Measurements from ENCODE around the gene PPDPF.
"Not testable (repeated sequence)": the region's sequence is repeated elsewhere in the genome, so short reads cannot be mapped to it uniquely, and the experiment has no call there.

The PPDPF gene

GRCh38 chr20:63567136-63567385 lies 46.5 kb downstream of the PPDPF start:
- H3K27ac ChIP-seq (ENCODE audit: low read length): no peak overlapping the region
- H3K36me3 ChIP-seq (ENCODE audit: control insufficient read depth in 1 of 2, insufficient read depth in 2 of 2, low read length in 2 of 2): peaks cover 0 to 49% of the 10 kb centered on the region in 2 donors
- H3K4me3 ChIP-seq (ENCODE audit: low read depth in 1 of 2, low read length in 2 of 2): no peak overlapping the region
- H3K27me3 ChIP-seq (ENCODE audit: low read depth, low read length): no peaks in the 10 kb centered on the region
- H3K9me3 ChIP-seq (ENCODE audit: control insufficient read depth in 1 of 2, low read length in 2 of 2): no peaks in the 10 kb centered on the region
- H3K4me1 ChIP-seq (ENCODE audit: control insufficient read depth in 1 of 2, insufficient read depth in 2 of 2, low read length in 2 of 2): no peaks in the 10 kb centered on the region

GRCh38 chr20:63567386-63568169 lies 47.0 kb downstream of the PPDPF start:
- H3K27ac ChIP-seq (ENCODE audit: low read length): no peak overlapping the region
- peaks cover 0 to 49% of the 10 kb centered on the region in 2 donors for H3K36me3 ChIP-seq (ENCODE audit: control insufficient read depth in 1 of 2, insufficient read depth in 2 of 2, low read length in 2 of 2)
- no peak overlapping the region for H3K4me3 ChIP-seq (ENCODE audit: low read depth in 1 of 2, low read length in 2 of 2)
- H3K9me3 ChIP-seq (ENCODE audit: control insufficient read depth in 1 of 2, low read length in 2 of 2): no peaks in the 10 kb centered on the region
- H3K27me3 ChIP-seq (ENCODE audit: low read depth, low read length): no peaks in the 10 kb centered on the region
- H3K4me1 ChIP-seq (ENCODE audit: control insufficient read depth in 1 of 2, insufficient read depth in 2 of 2, low read length in 2 of 2): peaks cover 0 to 4% of the 10 kb centered on the region in 2 donors

- peaks cover 0 to 41% of the 10 kb centered on the region in 2 donors for H3K36me3 ChIP-seq (ENCODE audit: control insufficient read depth in 1 of 2, insufficient read depth in 2 of 2, low read length in 2 of 2)
- H3K4me1 ChIP-seq (ENCODE audit: control insufficient read depth in 1 of 2, insufficient read depth in 2 of 2, low read length in 2 of 2): peaks cover 0 to 5% of the 10 kb centered on the region in 2 donors
- no peak overlapping the region for H3K4me3 ChIP-seq (ENCODE audit: low read depth in 1 of 2, low read length in 2 of 2)
- no peaks in the 10 kb centered on the region for H3K9me3 ChIP-seq (ENCODE audit: control insufficient read depth in 1 of 2, low read length in 2 of 2)
- H3K27ac ChIP-seq (ENCODE audit: low read length): no peak overlapping the region
- no peaks in the 10 kb centered on the region for H3K27me3 ChIP-seq (ENCODE audit: low read depth, low read length)
Observed at GRCh38 chr20:63568170-63568981, 47.8 kb downstream of the PPDPF start.

DNA sequence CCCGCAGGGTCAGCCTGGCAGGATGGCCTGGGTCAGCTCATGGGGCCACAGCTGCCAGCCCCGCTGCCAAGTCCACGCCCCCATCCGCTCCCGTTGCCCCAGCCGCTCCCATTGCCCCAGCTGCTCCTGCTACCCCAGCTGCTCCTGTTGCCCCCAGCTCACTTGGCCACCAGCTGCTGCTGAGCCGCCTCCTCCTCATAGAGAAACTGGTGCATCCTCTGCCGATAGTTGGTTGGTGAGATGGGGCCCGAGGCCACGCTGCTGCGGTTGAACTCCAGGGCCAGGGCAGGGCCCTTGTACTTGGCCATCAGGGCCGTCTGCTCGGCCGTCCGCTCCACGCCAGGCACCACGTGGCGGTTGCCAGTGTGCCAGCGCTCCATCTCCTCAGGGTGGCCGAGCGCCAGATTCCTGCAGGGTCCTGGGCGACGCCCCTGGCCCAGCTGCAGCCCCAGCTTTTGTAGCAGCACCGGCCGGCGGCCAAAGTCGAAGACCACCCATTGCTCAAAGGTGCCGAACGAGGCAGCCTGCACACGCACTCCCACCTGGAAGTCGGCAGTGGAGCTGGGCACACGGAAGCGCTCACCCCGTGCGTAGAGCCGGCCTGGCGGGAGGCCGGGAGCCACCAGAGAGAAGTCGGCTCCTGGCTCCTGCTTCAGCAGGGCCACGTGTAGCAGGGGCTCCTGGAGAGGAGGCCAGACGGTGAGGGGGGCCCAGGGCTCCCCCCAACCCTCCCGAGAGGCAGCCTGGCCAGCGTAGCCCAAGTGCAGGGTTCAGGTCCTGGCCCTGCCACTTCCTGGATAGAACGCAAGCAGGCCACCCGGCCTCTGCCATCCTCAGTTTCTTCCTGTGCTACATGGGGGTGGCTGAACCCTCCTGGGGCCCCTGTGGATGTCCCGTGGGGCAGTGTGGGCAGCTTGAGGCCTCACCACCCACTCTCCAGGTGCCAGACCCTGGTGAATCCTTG lies 48.7 kb downstream of the PPDPF start:
- Histone ChIP-seq H3K4me3 (ENCODE audit: low read depth in 1 of 2, low read length in 2 of 2) (no peak overlapping the region), H3K27ac (ENCODE audit: low read length) (no peak overlapping the region), H3K4me1 (ENCODE audit: control insufficient read depth in 1 of 2, insufficient read depth in 2 of 2, low read length in 2 of 2) (peaks cover 0 to 5% of the 10 kb centered on the region in 2 donors), H3K9me3 (ENCODE audit: control insufficient read depth in 1 of 2, low read length in 2 of 2) (no peaks in the 10 kb centered on the region), H3K27me3 (ENCODE audit: low read depth, low read length) (no peaks in the 10 kb centered on the region), H3K36me3 (ENCODE audit: control insufficient read depth in 1 of 2, insufficient read depth in 2 of 2, low read length in 2 of 2) (peaks cover 0 to 32% of the 10 kb centered on the region in 2 donors)

DNA sequence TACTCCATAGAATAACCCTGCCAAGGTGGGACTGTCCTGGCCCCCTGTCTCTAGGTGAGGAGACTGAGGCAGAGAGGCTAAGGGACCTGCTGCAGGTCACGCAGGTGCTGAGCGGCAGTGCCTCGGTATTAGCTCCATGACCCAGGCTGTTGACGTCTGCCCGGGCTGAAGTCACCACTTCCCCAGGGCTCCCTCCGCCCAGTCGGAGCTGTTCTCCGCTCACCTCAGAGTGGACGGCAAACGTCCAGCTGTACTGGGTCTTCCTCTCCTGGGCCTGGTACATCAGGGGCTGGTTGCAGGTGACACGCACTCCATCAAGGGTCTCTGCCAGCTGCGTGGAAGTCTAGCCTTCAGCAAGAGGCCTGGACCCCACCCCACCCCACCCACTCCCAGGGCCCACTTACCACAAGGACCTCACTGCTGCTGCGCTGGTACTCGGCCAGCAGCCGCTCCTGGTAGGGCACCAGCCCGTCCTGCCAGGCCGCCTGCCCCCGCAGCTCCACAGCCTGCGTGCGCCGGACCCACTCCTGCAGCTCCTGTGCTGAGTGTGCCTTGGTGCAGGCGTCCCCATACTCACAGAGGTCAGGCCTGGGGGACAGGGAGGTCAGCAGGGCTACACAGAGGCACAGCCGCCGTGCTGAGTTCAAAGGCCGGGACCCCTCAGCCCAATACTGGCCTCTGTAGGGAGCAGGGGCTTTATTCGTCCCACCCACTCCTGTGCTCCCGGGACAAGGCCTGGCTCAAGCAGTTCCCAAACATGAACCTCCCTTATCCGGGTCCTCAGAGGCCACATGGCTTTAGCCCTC lies 49.9 kb downstream of the PPDPF start:
- Histone ChIP-seq H3K27me3 (ENCODE audit: low read depth, low read length) (no peaks in the 10 kb centered on the region), H3K36me3 (ENCODE audit: control insufficient read depth in 1 of 2, insufficient read depth in 2 of 2, low read length in 2 of 2) (peaks cover 0 to 20% of the 10 kb centered on the region in 2 donors), H3K9me3 (ENCODE audit: control insufficient read depth in 1 of 2, low read length in 2 of 2) (no peaks in the 10 kb centered on the region), H3K4me1 (ENCODE audit: control insufficient read depth in 1 of 2, insufficient read depth in 2 of 2, low read length in 2 of 2) (peaks cover 0 to 13% of the 10 kb centered on the region in 2 donors), H3K4me3 (ENCODE audit: low read depth in 1 of 2, low read length in 2 of 2) (no peak overlapping the region), H3K27ac (ENCODE audit: low read length) (no peak overlapping the region)

DNA sequence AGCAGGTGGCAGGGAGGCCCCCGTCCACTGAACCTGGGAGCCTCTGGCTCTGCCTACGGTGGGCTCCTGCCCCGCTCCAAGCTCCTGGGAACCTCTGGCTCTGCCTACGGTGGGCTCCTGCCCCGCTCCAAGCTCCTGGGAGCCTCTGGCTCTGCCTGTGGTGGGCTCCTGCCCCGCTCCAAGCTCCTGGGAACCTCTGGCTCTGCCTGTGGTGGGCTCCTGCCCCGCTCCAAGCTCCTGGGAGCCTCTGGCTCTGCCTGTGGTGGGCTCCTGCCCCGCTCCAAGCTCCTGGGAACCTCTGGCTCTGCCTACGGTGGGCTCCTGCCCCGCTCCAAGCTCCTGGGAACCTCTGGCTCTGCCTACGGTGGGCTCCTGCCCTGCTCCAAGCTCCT lies 50.5 kb downstream of the PPDPF start:
- H3K4me3 ChIP-seq (ENCODE audit: low read depth in 1 of 2, low read length in 2 of 2); H3K27me3 ChIP-seq (ENCODE audit: low read depth, low read length); H3K27ac ChIP-seq (ENCODE audit: low read length); H3K9me3 ChIP-seq (ENCODE audit: control insufficient read depth in 1 of 2, low read length in 2 of 2): not testable (repeated sequence)
- peaks cover 0 to 14% of the 10 kb centered on the region in 2 donors for H3K36me3 ChIP-seq (ENCODE audit: control insufficient read depth in 1 of 2, insufficient read depth in 2 of 2, low read length in 2 of 2)
- H3K4me1 ChIP-seq (ENCODE audit: control insufficient read depth in 1 of 2, insufficient read depth in 2 of 2, low read length in 2 of 2): peaks cover 0 to 13% of the 10 kb centered on the region in 2 donors

Data from muscle layer of duodenum (tissue), 2 donors.